Spleen (tissue), 11 donors: ENCODE data around the gene MYH7B. TPM values are rescaled to one million over a fixed set of nuclear protein-coding genes. Genes with fewer than 3 reads are reported as not detected.
A peak's percentile ranks its signal among the peaks of the same experiment; 100 is the strongest.

ENCODE experiments used
- DNase-seq: peaks from one replicate; pipeline ENCODE4 v3.0.0-alpha.2; 2020
- H3K27ac ChIP-seq, 8 donors: fragments of 200-600 bp; sonication (generic) in 7 of 8; 1 replicate in 4 of 8; 2 replicates in 4 of 8; pipeline versions ENCODE4 v1.5.0 to v1.8.0; 2016 to 2021; ENCODE audit warnings: inconsistent platforms in 4 of 8, mild to moderate bottlenecking in 4 of 8, moderate library complexity in 1 of 8
- H3K27me3 ChIP-seq, 7 donors: fragments of 200-600 bp; sonication (generic) in 6 of 7; replicated peaks in 1 of 7; 1 replicate in 4 of 7; 2 replicates in 3 of 7; pipeline versions ENCODE4 v1.5.0 to v1.8.0; 2016 to 2021; ENCODE audit warnings: inconsistent platforms in 3 of 7, mild to moderate bottlenecking in 1 of 7
- H3K36me3 ChIP-seq, 6 donors: fragments of 200-600 bp; sonication (generic) in 5 of 6; 1 replicate in 4 of 6; 2 replicates in 2 of 6; pipeline versions ENCODE4 v1.5.0 to v1.8.0; 2016 to 2021; ENCODE audit warnings: inconsistent platforms in 2 of 6
- H3K4me1 ChIP-seq, 6 donors: fragments of 200-600 bp; sonication (generic) in 5 of 6; 1 replicate in 3 of 6; 2 replicates in 3 of 6; pipeline versions ENCODE4 v1.5.0 to v1.8.0; 2016 to 2021; ENCODE audit warnings: inconsistent platforms in 3 of 6
- H3K4me3 ChIP-seq, 8 donors: fragments of 200-600 bp; sonication (generic) in 7 of 8; 1 replicate in 4 of 8; 2 replicates in 4 of 8; pipeline versions ENCODE4 v1.5.0 to v1.8.0; 2016 to 2021; ENCODE audit warnings: inconsistent platforms in 4 of 8, mild to moderate bottlenecking in 4 of 8, moderate library complexity in 2 of 8
- H3K9me3 ChIP-seq, 8 donors: fragments of 200-600 bp; sonication (generic) in 7 of 8; 1 replicate in 4 of 8; 2 replicates in 4 of 8; pipeline versions ENCODE4 v1.5.0 to v1.8.0; 2016 to 2021; ENCODE audit warnings: inconsistent platforms in 4 of 8
- CTCF ChIP-seq, 11 experiments: fragments of 200-600 bp in 7 of 11; fragments of 450-650 bp in 4 of 11; sonication (generic) in 4 of 11; IDR thresholded peaks in 8 of 11; conservative IDR thresholded peaks in 3 of 11; 1 replicate in 7 of 11; 2 replicates in 4 of 11; pipeline versions ENCODE4 v1.4.0 to v1.8.0; 2016 to 2021; ENCODE audit warnings: antibody characterized with exemption in 11 of 11, inconsistent platforms in 4 of 11, mild to moderate bottlenecking in 1 of 11
- POLR2A ChIP-seq, 3 donors: fragments of 450-650 bp; IDR thresholded peaks; one replicate each; pipeline ENCODE4 v1.5.1; 2017; ENCODE audit warnings: antibody characterized with exemption in 3 of 3, mild to moderate bottlenecking in 1 of 3
- POLR2AphosphoS5 ChIP-seq, 3 donors: sonication (generic); formaldehyde crosslinking; IDR thresholded peaks; one replicate each; pipeline ENCODE4 v1.5.1; 2017; ENCODE audit warnings: antibody characterized with exemption in 3 of 3
- WGBS, 5 donors: extraction: QIAGEN DNeasy Blood & Tissue Kit in 3 of 5; methylation state at CpG; one replicate each; pipeline versions ENCODE4 v1.1.5 to v1.1.7; 2013 to 2018; 5-methylcytosine and 5-hydroxymethylcytosine counted together
- intact Hi-C: fragments of 100-400 bp; cut with DNase I; formaldehyde crosslinking; loops from one replicate; pipeline ENCODE4 v1.15.0; 2023; ENCODE audit warnings: low total_unique reads
- polyA plus RNA-seq, 3 donors: library from polyadenylated mRNA; stranded (reverse); fragments of 200-250 nt; gene quantifications; one replicate each; pipeline ENCODE4 v1.2.1, GENCODE V29; 2013
- total RNA-seq, 7 donors: library from RNA; depleted of rRNA in 3 of 7; stranded (reverse); fragments of >200 nt in 3 of 7; fragmentation: NEBNext Ultra II Directional in 4 of 7; extraction: Animal tissue kit (Norgen Biotek cat#: 25700) in 4 of 7; gene quantifications; one replicate each; pipeline versions ENCODE4 v1.1.0 to v1.2.1, GENCODE V29; 2016 to 2021
- donor health status: healthy with polysubstance abuse.
- donor health status: DM: no; HTN: no; CAD: no; lungs with moderate emphysema.
- donor health status: DM: no; HTN: no; CAD: no.
- donor health status: Bipolar disorder and iron deficiency.
- donor health status: healthy.
- donor health status: DM: no; HTN: no; CAD: no.
- donor health status: DM: yes; HTN: yes; CAD: no.

The MYH7B gene
- total and polyA plus RNA-seq, 10 donors, result 0.09 to 1.7 (median 0.75) TPM

- 79 to 85% (median 83%) methylated on average over 10 of the region's 10 CpGs for WGBS, 5 donors
- H3K4me3 ChIP-seq, result no peak overlapping the region
- no peaks in the 10 kb centered on the region for H3K36me3 ChIP-seq
- peaks cover 0 to 6% (median 0%) of the 10 kb centered on the region in 7 donors for H3K27me3 ChIP-seq
- intact Hi-C loops, result no loop called here
- DNase-seq, result no peak
- H3K27ac ChIP-seq, result no peak overlapping the region
- H3K9me3 ChIP-seq, result no peaks in the 10 kb centered on the region
- no peak for TF ChIP-seq POLR2A (IDR thresholded peaks at IDR 0.05)
- no peaks in the 10 kb centered on the region for H3K4me1 ChIP-seq
Measured at GRCh38 chr20:34971561-34972235, 16.0 kb downstream of the MYH7B start.

GRCh38 chr20:34974246-34974645 is 18.6 kb downstream of the MYH7B start:
- Histone ChIP-seq H3K36me3 (no peaks in the 10 kb centered on the region), H3K9me3 (no peaks in the 10 kb centered on the region), H3K4me1 (no peaks in the 10 kb centered on the region), H3K4me3 (no peak overlapping the region), H3K27ac (no peak overlapping the region), H3K27me3 (peaks cover 0 to 21% (median 0%) of the 10 kb centered on the region in 7 donors)
- no peak for DNase-seq
- 66 to 87% (median 72%) methylated on average over 4 of the region's 4 CpGs for WGBS, 5 donors
- TF ChIP-seq CTCF (IDR thresholded peaks at IDR 0.05 in 8 of 11, conservative IDR thresholded peaks at IDR 0.05 in 3 of 11) (no peak), POLR2AphosphoS5 (IDR thresholded peaks at IDR 0.05) (no peak), POLR2A (IDR thresholded peaks at IDR 0.05) (no peak)
- intact Hi-C loops, result no loop called here

GRCh38 chr20:34976286-34976685 is 20.6 kb downstream of the MYH7B start:
- Histone ChIP-seq H3K9me3 (no peaks in the 10 kb centered on the region), H3K27me3 (peaks cover 0 to 37% (median 0%) of the 10 kb centered on the region in 7 donors), H3K36me3 (no peaks in the 10 kb centered on the region), H3K4me1 (no peaks in the 10 kb centered on the region), H3K27ac (no peak overlapping the region), H3K4me3 (no peak overlapping the region)
- TF ChIP-seq CTCF (IDR thresholded peaks at IDR 0.05 in 8 of 11, conservative IDR thresholded peaks at IDR 0.05 in 3 of 11), result no peak
- TF ChIP-seq POLR2A (IDR thresholded peaks at IDR 0.05), result no peak
- TF ChIP-seq POLR2AphosphoS5 (IDR thresholded peaks at IDR 0.05), result no peak
- peak; percentile 30 for DNase-seq
- 84 to 92% (median 87%) methylated on average over 12 of the region's 12 CpGs for WGBS, 5 donors
- intact Hi-C loops, result no loop called here

GRCh38 chr20:34977365-34978091 is 21.9 kb downstream of the MYH7B start:
- DNase-seq, result peak; percentile 50
- 54 to 66% (median 60%) methylated on average over 15 to 17 of the region's 17 CpGs for whole genome bisulfite sequencing, 5 donors
- Histone ChIP-seq H3K4me3 (no peak overlapping the region), H3K27me3 (peaks cover 0 to 42% (median 0%) of the 10 kb centered on the region in 7 donors), H3K36me3 (no peaks in the 10 kb centered on the region), H3K27ac (no peak overlapping the region), H3K9me3 (no peaks in the 10 kb centered on the region), H3K4me1 (no peaks in the 10 kb centered on the region)
- TF ChIP-seq CTCF (IDR thresholded peaks at IDR 0.05 in 8 of 11, conservative IDR thresholded peaks at IDR 0.05 in 3 of 11) (no peak), POLR2AphosphoS5 (IDR thresholded peaks at IDR 0.05) (no peak), POLR2A (IDR thresholded peaks at IDR 0.05) (no peak)
- intact Hi-C loops, result no loop called here
